AG09309 (cell line): ENCODE measurements around the gene FARP1.

Experiments used
- DNase-seq: peaks from one replicate; pipeline ENCODE4 v3.0.0-alpha.2; 2010; ENCODE audit warnings: low read depth
- H3K4me3 ChIP-seq: 2 replicates; pipeline ENCODE4 v1.5.1; 2011; ENCODE audit warnings: mild to moderate bottlenecking, low read depth, low read length, moderate library complexity; ENCODE audit not compliant: control insufficient read depth
- CTCF ChIP-seq: IDR thresholded peaks from 2 replicates; pipeline ENCODE4 v1.5.1; 2011; ENCODE audit warnings: mild to moderate bottlenecking, low read depth, low read length, inconsistent platforms; ENCODE audit not compliant: insufficient read depth, control insufficient read depth; ENCODE audit errors: missing control alignments

The FARP1 gene

DNA sequence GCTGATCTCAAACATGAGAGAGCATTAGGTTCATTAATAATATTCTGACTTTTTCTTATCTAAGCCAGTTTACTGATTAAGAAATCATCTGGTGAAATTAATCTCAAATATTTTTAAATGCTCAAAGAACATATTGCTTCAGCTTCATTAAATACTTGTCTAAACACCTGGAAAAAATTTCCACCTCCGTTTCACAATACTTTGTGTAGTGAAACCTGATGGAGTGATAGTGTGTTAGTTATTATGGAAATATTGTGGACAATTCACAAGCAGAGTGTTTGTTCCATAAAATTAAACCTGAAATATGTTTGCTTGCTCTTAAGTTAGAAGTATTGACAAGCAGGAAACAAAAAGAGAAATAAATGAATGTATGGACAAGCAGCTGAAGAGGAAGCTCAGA, 91.5 kb downstream of the FARP1 start:
- no peak for DNase-seq
- TF ChIP-seq CTCF, result no peak

GRCh38 chr13:98236197-98236596, 93.3 kb downstream of the FARP1 start:
- no peak for TF ChIP-seq CTCF
- DNase-seq, result no peak
- no peak overlapping the region for H3K4me3 ChIP-seq

More for the DNA sequence above, 91.5 kb downstream of the FARP1 start:
- H3K4me3 ChIP-seq, result no peak overlapping the region

- no peak overlapping the region for H3K4me3 ChIP-seq
- TF ChIP-seq CTCF, result no peak
- DNase-seq, result no peak
These were observed 94.4 kb downstream of the FARP1 start for GRCh38 chr13:98237331-98237730.

GRCh38 chr13:98239162-98240076, 96.5 kb downstream of the FARP1 start:
- no peak for DNase-seq

DNA sequence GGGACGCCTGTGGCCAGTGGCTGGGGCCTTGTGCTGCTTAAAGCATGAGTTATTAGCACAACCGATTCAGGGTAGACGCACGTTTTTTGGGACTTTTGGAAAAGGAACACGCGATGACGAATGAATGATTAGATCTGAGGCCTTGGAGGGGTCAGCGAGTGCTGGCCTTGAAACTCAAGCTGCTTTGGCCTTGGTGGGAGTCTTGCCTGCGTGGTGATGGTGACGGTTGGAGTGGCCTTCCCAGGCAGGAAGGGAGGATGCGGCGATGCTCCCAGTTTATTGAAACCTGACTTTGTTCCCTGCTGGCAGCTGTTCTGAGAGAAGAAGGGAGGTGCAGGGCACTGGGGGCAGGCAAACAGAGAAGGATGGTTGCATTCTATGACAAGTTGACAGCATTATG, 97.2 kb downstream of the FARP1 start:
- no peak for TF ChIP-seq CTCF
- DNase-seq, result no peak
- no peak overlapping the region for H3K4me3 ChIP-seq

More at GRCh38 chr13:98239162-98240076, 96.5 kb downstream of the FARP1 start:
- no peak for TF ChIP-seq CTCF
- H3K4me3 ChIP-seq, result no peak overlapping the region

DNA sequence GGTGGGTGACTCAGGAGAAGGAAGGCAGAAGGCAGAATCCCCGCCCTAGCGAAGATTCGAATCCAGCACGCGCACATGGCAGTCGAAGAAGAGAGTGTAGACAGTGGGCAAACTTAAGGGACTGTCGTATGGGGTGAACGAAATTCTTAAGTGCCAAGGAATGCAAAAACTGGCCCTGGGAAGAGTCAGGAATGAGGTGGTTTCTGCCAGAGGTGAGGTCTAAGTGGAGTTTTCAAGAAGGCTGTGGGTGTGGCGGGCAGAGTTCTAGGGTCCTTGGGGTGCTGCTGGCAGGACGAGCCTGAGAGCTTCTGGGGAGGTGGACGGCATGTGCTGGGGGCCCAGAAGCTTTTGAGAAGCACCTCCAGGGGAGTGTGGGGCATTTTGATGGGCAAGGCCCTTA, 98.1 kb downstream of the FARP1 start:
- H3K4me3 ChIP-seq, result no peak overlapping the region
- no peak for DNase-seq
- TF ChIP-seq CTCF, result no peak
